GM23248 (cell line): ENCODE measurements around the gene NSUN7.

ENCODE experiments used
- EZH2 ChIP-seq: fragments of 200-600 bp; sonication (generic); IDR thresholded peaks from 2 replicates; pipeline ENCODE4 v1.6.1; 2018; ENCODE audit warnings: antibody characterized with exemption, mild to moderate bottlenecking; ENCODE audit not compliant: insufficient read depth, poor library complexity, severe bottlenecking
- EZH2phosphoT487 ChIP-seq: fragments of 200-600 bp; sonication (generic); IDR thresholded peaks from 2 replicates; pipeline ENCODE4 v1.6.1; 2018; ENCODE audit warnings: antibody characterized with exemption, moderate library complexity, mild to moderate bottlenecking, low read depth; ENCODE audit not compliant: insufficient read depth

DNA sequence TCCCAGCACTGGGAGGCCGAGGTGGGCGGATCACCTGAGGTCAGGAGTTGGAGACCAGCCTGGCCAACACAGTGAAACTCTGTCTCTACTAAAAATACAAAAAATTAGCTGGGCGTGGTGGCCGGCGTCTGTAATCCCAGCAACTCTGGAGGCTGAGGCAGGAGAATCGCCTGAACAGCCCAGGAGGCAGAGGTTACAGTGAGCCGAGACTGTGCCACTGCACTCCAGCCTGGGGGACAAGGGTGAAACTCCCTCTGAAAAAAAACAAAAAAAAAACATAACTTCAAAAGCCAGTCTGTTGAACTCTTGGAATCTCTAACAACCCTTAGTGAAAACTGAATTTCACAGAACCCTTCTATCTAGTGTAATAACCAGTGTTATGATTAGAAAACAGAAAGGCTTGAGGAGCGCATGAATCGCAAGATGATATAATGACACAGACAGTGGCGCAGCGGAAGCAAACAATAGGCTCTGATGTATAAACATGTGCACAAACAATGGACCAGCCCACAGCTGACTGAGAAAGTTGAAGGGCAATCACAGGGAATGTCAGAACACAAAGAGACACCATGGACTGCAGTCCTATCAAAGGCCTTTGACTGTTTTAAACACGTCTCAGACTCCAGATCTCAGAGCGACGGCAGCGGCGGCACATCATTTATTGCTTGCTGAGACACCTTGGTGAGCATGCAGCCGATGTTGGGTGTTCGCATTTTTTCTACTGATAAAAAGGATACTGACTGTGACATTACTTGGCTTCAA, 81.6 kb downstream of the NSUN7 start:
- no peak for TF ChIP-seq EZH2phosphoT487
- no peak for TF ChIP-seq EZH2
